ENCODE results near the gene ATRX. TPM values are rescaled to one million over a fixed set of nuclear protein-coding genes. Genes with fewer than 3 reads are reported as not detected.
"Not testable (repeated sequence)": the region's sequence is repeated elsewhere in the genome, so short reads cannot be mapped to it uniquely, and the experiment has no call there.

Gene ATRX
- total RNA-seq, 2 donors from 2014 or later = 74.5 to 77.0 TPM

GRCh38 chrX:77565278-77565677 lies 220.7 kb downstream of the ATRX start:
- Mint-ChIP-seq H3K4me3 (no peak overlapping the region), H3K36me3 (ENCODE audit: insufficient read depth in 2 of 2) (peaks cover 3 to 23% of the 10 kb centered on the region in 2 donors), H3K9me3 (peaks cover 2 to 6% of the 10 kb centered on the region in 2 donors), H3K27me3 (ENCODE audit: low read depth) (no peaks in the 10 kb centered on the region), H3K4me1 (ENCODE audit: low read depth) (no peaks in the 10 kb centered on the region), H3K27ac (no peak overlapping the region)
- DNase-seq = no peak
- ATAC-seq (replicated peaks in 1 of 2) = no peak

DNA sequence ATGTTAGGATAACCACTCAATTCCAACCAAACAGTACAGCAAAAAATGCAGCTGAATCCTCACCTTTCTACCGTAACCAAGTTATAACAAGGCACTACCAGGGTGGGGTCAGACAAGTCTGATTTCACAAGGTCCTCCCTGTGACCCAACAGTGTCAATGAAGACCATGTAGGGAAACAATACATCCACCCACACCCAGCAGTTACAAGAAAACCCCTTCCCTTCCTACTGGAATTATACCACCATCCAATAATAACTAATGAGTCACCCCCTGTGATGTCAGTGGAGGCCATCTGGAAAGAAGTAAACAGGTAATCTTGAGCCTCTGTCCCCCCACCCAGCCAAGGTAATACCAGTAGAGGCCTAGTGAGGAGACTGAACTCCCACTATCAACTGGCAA lies 221.2 kb downstream of the ATRX start:
- DNase-seq = no peak
- Mint-ChIP-seq H3K27me3 (ENCODE audit: low read depth) (no peaks in the 10 kb centered on the region), H3K9me3 (peaks cover 2 to 6% of the 10 kb centered on the region in 2 donors), H3K4me3 (no peak overlapping the region), H3K36me3 (ENCODE audit: insufficient read depth in 2 of 2) (peaks cover 3 to 23% of the 10 kb centered on the region in 2 donors), H3K4me1 (ENCODE audit: low read depth) (no peaks in the 10 kb centered on the region), H3K27ac (no peak overlapping the region)
- no peak for ATAC-seq (replicated peaks in 1 of 2)

- no peak for DNase-seq
- Mint-ChIP-seq H3K9me3 (peaks cover 2% of the 10 kb centered on the region in 2 donors), H3K4me1 (ENCODE audit: low read depth) (no peaks in the 10 kb centered on the region), H3K36me3 (ENCODE audit: insufficient read depth in 2 of 2) (peaks cover 4 to 14% of the 10 kb centered on the region in 2 donors), H3K4me3 (no peak overlapping the region), H3K27me3 (ENCODE audit: low read depth) (no peaks in the 10 kb centered on the region), H3K27ac (no peak overlapping the region)
- ATAC-seq (replicated peaks in 1 of 2) = no peak
Observed at GRCh38 chrX:77561372-77561771, 224.6 kb downstream of the ATRX start.

GRCh38 chrX:77556276-77556675 lies 229.7 kb downstream of the ATRX start:
- ATAC-seq (replicated peaks in 1 of 2) = no peak
- no peaks in the 10 kb centered on the region for H3K4me1 Mint-ChIP-seq (ENCODE audit: low read depth)
- H3K4me3 Mint-ChIP-seq = no peak overlapping the region
- no peak for DNase-seq
- H3K9me3 Mint-ChIP-seq = peaks cover 3 to 4% of the 10 kb centered on the region in 2 donors
- H3K27me3 Mint-ChIP-seq (ENCODE audit: low read depth) = no peaks in the 10 kb centered on the region
- no peak overlapping the region for H3K27ac Mint-ChIP-seq
- H3K36me3 Mint-ChIP-seq (ENCODE audit: insufficient read depth in 2 of 2) = peaks cover 12 to 21% of the 10 kb centered on the region in 2 donors

GRCh38 chrX:77548751-77549150 lies 237.3 kb downstream of the ATRX start:
- Mint-ChIP-seq H3K9me3 (peaks cover 3 to 4% of the 10 kb centered on the region in 2 donors), H3K36me3 (ENCODE audit: insufficient read depth in 2 of 2) (peaks cover 6 to 15% of the 10 kb centered on the region in 2 donors), H3K4me1 (ENCODE audit: low read depth) (no peaks in the 10 kb centered on the region), H3K27ac (no peak overlapping the region), H3K27me3 (ENCODE audit: low read depth) (no peaks in the 10 kb centered on the region), H3K4me3 (no peak overlapping the region)
- DNase-seq = no peak
- no peak for ATAC-seq (replicated peaks in 1 of 2)

GRCh38 chrX:77539778-77540177 lies 246.2 kb downstream of the ATRX start:
- not testable (repeated sequence) for ATAC-seq (replicated peaks in 1 of 2); H3K27ac Mint-ChIP-seq; H3K4me1 Mint-ChIP-seq (ENCODE audit: low read depth); DNase-seq; H3K9me3 Mint-ChIP-seq; H3K27me3 Mint-ChIP-seq (ENCODE audit: low read depth); H3K4me3 Mint-ChIP-seq
- peaks cover 20 to 36% of the 10 kb centered on the region in 2 donors for H3K36me3 Mint-ChIP-seq (ENCODE audit: insufficient read depth in 2 of 2)

DNA sequence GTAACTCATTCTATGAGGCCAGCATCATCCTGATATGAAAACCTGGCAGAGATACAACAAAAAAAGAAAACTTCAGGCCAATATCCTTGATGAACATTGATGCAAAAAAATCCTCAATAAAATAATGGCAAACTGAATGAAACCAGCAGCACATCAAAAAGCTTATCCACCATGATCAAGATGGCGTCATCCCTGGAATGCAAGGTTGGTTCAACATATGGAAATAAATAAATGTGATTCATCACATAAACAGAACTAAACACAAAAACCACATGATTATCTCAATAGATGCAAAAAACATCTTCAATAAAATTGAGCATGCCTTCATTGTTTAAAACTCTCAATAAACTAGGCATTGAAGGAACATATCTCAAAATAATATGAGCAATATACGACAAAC lies 254.8 kb downstream of the ATRX start:
- not testable (repeated sequence) for H3K4me3 Mint-ChIP-seq; H3K4me1 Mint-ChIP-seq (ENCODE audit: low read depth); DNase-seq; H3K27me3 Mint-ChIP-seq (ENCODE audit: low read depth); H3K27ac Mint-ChIP-seq; H3K9me3 Mint-ChIP-seq; ATAC-seq (replicated peaks in 1 of 2)
- peaks cover 5 to 28% of the 10 kb centered on the region in 2 donors for H3K36me3 Mint-ChIP-seq (ENCODE audit: insufficient read depth in 2 of 2)

- peaks cover 6% of the 10 kb centered on the region for H3K27me3 Mint-ChIP-seq (ENCODE audit: low read depth)
- ATAC-seq (replicated peaks in 1 of 2) (no peak), DNase-seq (no peak)
- H3K27ac Mint-ChIP-seq = no peak overlapping the region
- peaks cover 0 to 10% of the 10 kb centered on the region in 2 donors for H3K9me3 Mint-ChIP-seq
- peaks cover 7 to 30% of the 10 kb centered on the region in 2 donors for H3K36me3 Mint-ChIP-seq (ENCODE audit: insufficient read depth in 2 of 2)
- no peak overlapping the region for H3K4me3 Mint-ChIP-seq
- peaks cover 7% of the 10 kb centered on the region for H3K4me1 Mint-ChIP-seq (ENCODE audit: low read depth)
Observed at GRCh38 chrX:77528034-77528433, 258.0 kb downstream of the ATRX start.

GRCh38 chrX:77527233-77528001 lies 258.6 kb downstream of the ATRX start:
- Mint-ChIP-seq H3K27me3 (ENCODE audit: low read depth) (peaks cover 6% of the 10 kb centered on the region), H3K36me3 (ENCODE audit: insufficient read depth in 2 of 2) (peaks cover 8 to 31% of the 10 kb centered on the region in 2 donors), H3K9me3 (peaks cover 0 to 10% of the 10 kb centered on the region in 2 donors), H3K4me3 (peak overlapping the region in 1 of 2 donors; percentile 46), H3K27ac (peak overlapping the region; percentile 90), H3K4me1 (ENCODE audit: low read depth) (peaks cover 7% of the 10 kb centered on the region)
- ATAC-seq (replicated peaks in 1 of 2) (no peak), DNase-seq (no peak)

- Mint-ChIP-seq H3K27ac (no peak overlapping the region), H3K27me3 (ENCODE audit: low read depth) (no peaks in the 10 kb centered on the region), H3K4me1 (ENCODE audit: low read depth) (no peaks in the 10 kb centered on the region), H3K36me3 (ENCODE audit: insufficient read depth in 2 of 2) (peaks cover 21 to 37% of the 10 kb centered on the region in 2 donors), H3K9me3 (peaks cover 9 to 10% of the 10 kb centered on the region in 2 donors), H3K4me3 (no peak overlapping the region)
- no peak for DNase-seq
- no peak for ATAC-seq (replicated peaks in 1 of 2)
Observed at GRCh38 chrX:77519765-77520164, 266.3 kb downstream of the ATRX start.

- no peak for ATAC-seq (replicated peaks in 1 of 2)
- no peak for DNase-seq
- Mint-ChIP-seq H3K4me3 (no peak overlapping the region), H3K4me1 (ENCODE audit: low read depth) (no peaks in the 10 kb centered on the region), H3K27me3 (ENCODE audit: low read depth) (no peaks in the 10 kb centered on the region), H3K9me3 (peaks cover 10% of the 10 kb centered on the region in 2 donors), H3K27ac (no peak overlapping the region), H3K36me3 (ENCODE audit: insufficient read depth in 2 of 2) (peaks cover 18 to 33% of the 10 kb centered on the region in 2 donors)
Observed at GRCh38 chrX:77514177-77514576, 271.8 kb downstream of the ATRX start.

- DNase-seq = no peak
- no peak for ATAC-seq (replicated peaks in 1 of 2)
- Mint-ChIP-seq H3K4me3 (no peak overlapping the region), H3K27ac (peak overlapping the region; percentile 84), H3K4me1 (ENCODE audit: low read depth) (no peaks in the 10 kb centered on the region), H3K36me3 (ENCODE audit: insufficient read depth in 2 of 2) (peaks cover 7 to 14% of the 10 kb centered on the region in 2 donors), H3K27me3 (ENCODE audit: low read depth) (no peaks in the 10 kb centered on the region), H3K9me3 (peaks cover 4 to 6% of the 10 kb centered on the region in 2 donors)
Observed at GRCh38 chrX:77510007-77510406, 276.0 kb downstream of the ATRX start.

DNA sequence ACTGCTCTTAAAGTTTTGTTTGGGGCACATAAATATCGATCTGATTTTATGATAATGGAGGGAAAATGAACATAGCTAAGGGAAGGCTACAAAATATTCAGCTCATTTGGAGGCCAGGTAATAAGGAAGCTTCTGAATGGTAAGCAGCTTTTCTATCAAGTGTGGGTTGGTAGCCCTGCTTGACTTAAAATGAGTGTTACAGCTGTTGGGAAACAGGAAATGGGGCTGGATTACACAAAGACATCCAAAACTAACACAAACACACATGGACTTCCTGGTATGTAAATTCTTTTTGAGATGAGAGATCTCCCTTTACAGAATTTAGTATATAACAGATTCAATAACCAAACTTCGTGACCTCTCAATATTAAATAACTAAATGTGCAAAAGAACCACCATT lies 280.8 kb downstream of the ATRX start:
- peak overlapping the region; percentile 80 for H3K27ac Mint-ChIP-seq
- no peak for DNase-seq
- no peaks in the 10 kb centered on the region for H3K9me3 Mint-ChIP-seq
- H3K36me3 Mint-ChIP-seq (ENCODE audit: insufficient read depth in 2 of 2) = no peaks in the 10 kb centered on the region
- no peak overlapping the region for H3K4me3 Mint-ChIP-seq
- ATAC-seq (replicated peaks in 1 of 2) = no peak
- H3K27me3 Mint-ChIP-seq (ENCODE audit: low read depth) = no peaks in the 10 kb centered on the region
- H3K4me1 Mint-ChIP-seq (ENCODE audit: low read depth) = no peaks in the 10 kb centered on the region

Measured in activated T-cell treated with anti-CD3 and anti-CD28 coated beads, Interleukin-2, amount 50 U/mL, for 72 hours (primary cell).